GM12878 (cell line): ENCODE data around the gene EFHD2. TPM values are rescaled to one million over a fixed set of nuclear protein-coding genes. Genes with fewer than 3 reads are reported as not detected.

Experiments
- ATAC-seq: fragments of 200-7000 bp; cut with Tn5 transposase; 3 replicates; pipeline ENCODE4 v1.9.1; 2020; ENCODE audit warnings: mild to moderate bottlenecking, moderate library complexity
- BruUV-seq: library from RNA; stranded (reverse); fragments of 400-500 nt; replicated peaks from 2 replicates; lab custom pipeline; 2021; lab: Mats Ljungman, UMichigan
- CTCF ChIA-PET: fragments of 300-600 bp; sonication (Branson Sonifier 250); formaldehyde crosslinking; extraction: SDS; loops from one replicate; lab custom pipeline; 2021; ENCODE audit warnings: inconsistent platforms; lab: Yijun Ruan, JAX
- POLR2A ChIA-PET: fragments of 350-600 bp; formaldehyde crosslinking; extraction: SDS; loops from one replicate; lab custom pipeline; 2021; ENCODE audit warnings: inconsistent platforms; lab: Charles Lee
- RAD21 ChIA-PET: fragments of 300-600 bp; sonication (Branson Sonifier 250); formaldehyde crosslinking; loops from one replicate; lab custom pipeline; 2023; ENCODE audit warnings: antibody characterized with exemption; ENCODE audit not compliant: unreplicated experiment; lab: Charles Lee
- SMC1A ChIA-PET: fragments of 300-600 bp; sonication (Branson Sonifier 250); formaldehyde crosslinking; loops from one replicate; lab custom pipeline; 2023; ENCODE audit not compliant: unreplicated experiment, uncharacterized antibody; lab: Charles Lee
- DNase-seq: peaks from one replicate; pipeline ENCODE4 v3.0.0-alpha.2; 2011; ENCODE audit warnings: low read depth, low spot score
- FAIRE-seq: peaks from 3 replicates; lab custom pipeline; 2011; peaks lifted over from hg19 to GRCh38; lab: Jason Lieb, UNC
- H2AFZ ChIP-seq: 2 replicates; pipeline ENCODE4 v1.6.0; 2011; ENCODE audit warnings: low read depth, low read length, control low read depth; ENCODE audit not compliant: control insufficient read depth
- H3K27ac ChIP-seq: 2 replicates; pipeline ENCODE4 v1.5.1; 2011; ENCODE audit warnings: control low read depth; ENCODE audit not compliant: control insufficient read depth, insufficient read depth
- H3K27me3 ChIP-seq, 2 experiments: replicated peaks in 1 of 2; 2 replicates each; pipeline versions ENCODE4 v1.6.0 to v1.6.1; 2011; ENCODE audit warnings: low read length in 1 of 2; ENCODE audit not compliant: control insufficient read depth in 2 of 2, insufficient read depth in 2 of 2
- H3K36me3 ChIP-seq, 2 experiments: 2 replicates each; pipeline ENCODE4 v1.5.1; 2011; ENCODE audit warnings: low read length in 1 of 2; ENCODE audit not compliant: control insufficient read depth in 2 of 2, insufficient read depth in 2 of 2
- H3K4me1 ChIP-seq: 2 replicates; pipeline ENCODE4 v1.6.1; 2011; ENCODE audit warnings: mild to moderate bottlenecking, low read length, moderate library complexity, mixed read lengths; ENCODE audit not compliant: control insufficient read depth, insufficient read depth
- H3K4me2 ChIP-seq: 2 replicates; pipeline ENCODE4 v1.6.0; 2011; ENCODE audit warnings: control low read depth; ENCODE audit not compliant: control insufficient read depth, insufficient read depth
- H3K4me3 ChIP-seq: fragments of 200-600 bp; sonication (generic); 2 replicates; pipeline ENCODE4 v1.5.1; 2016
- H3K79me2 ChIP-seq: 2 replicates; pipeline ENCODE4 v1.6.0; 2011; ENCODE audit warnings: low read length; ENCODE audit not compliant: control insufficient read depth, insufficient read depth
- H3K9ac ChIP-seq: 2 replicates; pipeline ENCODE4 v1.8.0; 2011; ENCODE audit warnings: low read length, control low read depth, mixed read lengths; ENCODE audit not compliant: control insufficient read depth, insufficient read depth
- H3K9me3 ChIP-seq: replicated peaks from 3 replicates; pipeline ENCODE4 v1.5.1; 2011; ENCODE audit warnings: mild to moderate bottlenecking, low read length; ENCODE audit not compliant: control insufficient read depth, insufficient read depth
- H4K20me1 ChIP-seq: 2 replicates; pipeline ENCODE4 v1.6.0; 2011; ENCODE audit not compliant: control insufficient read depth, insufficient read depth
- ATF7 ChIP-seq: fragments of 450-650 bp; IDR thresholded peaks from 2 replicates; pipeline ENCODE4 v1.6.1; 2016; ENCODE audit warnings: low read depth, mild to moderate bottlenecking
- BHLHE40 ChIP-seq, 2 experiments: fragments of 450-650 bp in 1 of 2; IDR thresholded peaks; 2 replicates each; pipeline ENCODE4 v1.6.1; 2011 to 2017; ENCODE audit warnings: low read depth in 2 of 2, borderline replicate concordance in 1 of 2, improper control_type of control experiment in 1 of 2, low read length in 1 of 2, mild to moderate bottlenecking in 1 of 2
- CHD1 ChIP-seq: IDR thresholded peaks from 2 replicates; pipeline ENCODE4 v1.6.1; 2012; ENCODE audit warnings: low read depth, low read length, improper control_type of control experiment
- EED ChIP-seq: sonication (generic); IDR thresholded peaks from 2 replicates; pipeline ENCODE4 v1.6.1; 2016; ENCODE audit warnings: antibody characterized with exemption, low read depth
- ESRRA ChIP-seq: IDR thresholded peaks from 2 replicates; pipeline ENCODE4 v1.6.1; 2012; ENCODE audit warnings: mild to moderate bottlenecking, low read length, improper control_type of control experiment
- ETV6 ChIP-seq, 2 experiments: fragments of 450-650 bp in 1 of 2; IDR thresholded peaks in 1 of 2; conservative IDR thresholded peaks in 1 of 2; 2 replicates each; pipeline ENCODE4 v1.6.1; 2014; ENCODE audit warnings: antibody characterized with exemption in 1 of 2, borderline replicate concordance in 1 of 2, low read depth in 1 of 2, mild to moderate bottlenecking in 1 of 2, moderate library complexity in 1 of 2
- IKZF1 ChIP-seq: fragments of 450-650 bp; conservative IDR thresholded peaks from 2 replicates; pipeline ENCODE4 v1.6.1; 2017; ENCODE audit warnings: antibody characterized with exemption, mild to moderate bottlenecking
- MTA2 ChIP-seq: fragments of 450-650 bp; IDR thresholded peaks from 2 replicates; pipeline ENCODE4 v1.6.1; 2016; ENCODE audit warnings: low read depth, mild to moderate bottlenecking, moderate library complexity
- NFXL1 ChIP-seq: fragments of 450-650 bp; IDR thresholded peaks from 2 replicates; pipeline ENCODE4 v1.6.1; 2017; ENCODE audit warnings: antibody characterized with exemption, mild to moderate bottlenecking, borderline replicate concordance
- NR2C1 ChIP-seq: fragments of 450-650 bp; IDR thresholded peaks from 2 replicates; pipeline ENCODE4 v1.6.1; 2017; ENCODE audit warnings: antibody characterized with exemption, mild to moderate bottlenecking, moderate library complexity
- POLR2A ChIP-seq: IDR thresholded peaks from 2 replicates; pipeline ENCODE4 v1.6.1; 2011; ENCODE audit warnings: low read depth, mild to moderate bottlenecking, low read length
- SIX5 ChIP-seq: IDR thresholded peaks from 2 replicates; pipeline ENCODE4 v1.6.1; 2011; ENCODE audit warnings: mild to moderate bottlenecking, low read depth, low read length, moderate library complexity; ENCODE audit not compliant: severe bottlenecking
- SPI1 ChIP-seq: IDR thresholded peaks from 2 replicates; pipeline ENCODE4 v1.6.1; 2011; ENCODE audit warnings: low read depth, mild to moderate bottlenecking, low read length, moderate library complexity, borderline replicate concordance; ENCODE audit not compliant: insufficient read depth
- TAF1 ChIP-seq: IDR thresholded peaks from 2 replicates; pipeline ENCODE4 v1.6.1; 2011; ENCODE audit warnings: mild to moderate bottlenecking, low read depth, low read length, borderline replicate concordance
- ZNF217 ChIP-seq: fragments of 450-650 bp; IDR thresholded peaks from 2 replicates; pipeline ENCODE4 v1.6.1; 2017; ENCODE audit warnings: antibody characterized with exemption, mild to moderate bottlenecking
- ZNF274 ChIP-seq: IDR thresholded peaks from one replicate; pipeline ENCODE4 v1.8.0; 2011; ENCODE audit not compliant: insufficient read length, insufficient read depth
- ZZZ3 ChIP-seq: IDR thresholded peaks from 2 replicates; pipeline ENCODE4 v1.6.1; 2011; ENCODE audit warnings: low read depth; ENCODE audit not compliant: control insufficient read depth, insufficient read length
- WGBS: methylation state at CpG from one replicate; pipeline ENCODE4 v1.1.6; 2016; ENCODE audit warnings: low lambda C conversion rate; ENCODE audit not compliant: insufficient replicate concordance, insufficient coverage; ENCODE audit errors: missing lambda C conversion rate; 5-methylcytosine and 5-hydroxymethylcytosine counted together
- in situ Hi-C: fragments of 300-500 bp; cut with MboI; formaldehyde crosslinking; loops from 9 replicates; pipeline ENCODE4 v1.14.3; 2018; ENCODE audit warnings: mixed read lengths
- intact Hi-C: fragments of 100-400 bp; cut with micrococcal nuclease; formaldehyde crosslinking; loops from one replicate; pipeline ENCODE4 v1.14.2; 2022; ENCODE audit not compliant: unreplicated experiment
- polyA plus RNA-seq, 11 experiments: library from polyadenylated mRNA; depleted of rRNA in 4 of 11; unstranded in 6 of 11; stranded (reverse) in 5 of 11; fragments of >200 nt; fragmentation: Nextera tagmentation in 4 of 11; fragmentation: Illumina TruSeq in 1 of 11; extraction: Ambion mirVana in 4 of 11; extraction: Trizol in 1 of 11; gene quantifications; 1 replicate in 1 of 11; 2 replicates in 10 of 11; pipeline versions ENCODE4 v1.2.1 to v1.2.3, GENCODE V29; 2011 to 2016; ENCODE audit warnings: inconsistent platforms in 2 of 11, missing spikeins in 2 of 11, low read depth in 1 of 11
- total RNA-seq, 4 experiments: library from RNA; depleted of rRNA in 3 of 4; stranded (reverse); fragments of >200 nt in 3 of 4; fragmentation: Illumina TruSeq in 1 of 4; extraction: Trizol in 1 of 4; gene quantifications; 2 replicates each; pipeline versions ENCODE4 v1.2.1 to v1.2.3, GENCODE V29; 2013 to 2021
- TF ChIP-seq, protein P1 (sequence below): IDR thresholded peaks from 2 replicates; pipeline ENCODE4 v1.6.1; 2012; ENCODE audit warnings: low read depth, low read length, improper control_type of control experiment
- TF ChIP-seq, protein P2 (sequence below): fragments of 150-350 bp; IDR thresholded peaks from 2 replicates; pipeline ENCODE4 v1.6.1; 2014; ENCODE audit warnings: mild to moderate bottlenecking, low read depth, low read length
- TF ChIP-seq, protein P3 (sequence below): IDR thresholded peaks from 2 replicates; pipeline ENCODE4 v1.6.1; 2011; ENCODE audit warnings: low read depth, mild to moderate bottlenecking, low read length, moderate library complexity, borderline replicate concordance; ENCODE audit errors: extremely low read depth

EFHD2 gene
- total and polyA plus RNA-seq, 10 of the 15 experiments (the other 5 are each of a cell fraction or from before 2014, with no cell fraction given) = 4.0 to 114 (median 66.1) TPM

DNA sequence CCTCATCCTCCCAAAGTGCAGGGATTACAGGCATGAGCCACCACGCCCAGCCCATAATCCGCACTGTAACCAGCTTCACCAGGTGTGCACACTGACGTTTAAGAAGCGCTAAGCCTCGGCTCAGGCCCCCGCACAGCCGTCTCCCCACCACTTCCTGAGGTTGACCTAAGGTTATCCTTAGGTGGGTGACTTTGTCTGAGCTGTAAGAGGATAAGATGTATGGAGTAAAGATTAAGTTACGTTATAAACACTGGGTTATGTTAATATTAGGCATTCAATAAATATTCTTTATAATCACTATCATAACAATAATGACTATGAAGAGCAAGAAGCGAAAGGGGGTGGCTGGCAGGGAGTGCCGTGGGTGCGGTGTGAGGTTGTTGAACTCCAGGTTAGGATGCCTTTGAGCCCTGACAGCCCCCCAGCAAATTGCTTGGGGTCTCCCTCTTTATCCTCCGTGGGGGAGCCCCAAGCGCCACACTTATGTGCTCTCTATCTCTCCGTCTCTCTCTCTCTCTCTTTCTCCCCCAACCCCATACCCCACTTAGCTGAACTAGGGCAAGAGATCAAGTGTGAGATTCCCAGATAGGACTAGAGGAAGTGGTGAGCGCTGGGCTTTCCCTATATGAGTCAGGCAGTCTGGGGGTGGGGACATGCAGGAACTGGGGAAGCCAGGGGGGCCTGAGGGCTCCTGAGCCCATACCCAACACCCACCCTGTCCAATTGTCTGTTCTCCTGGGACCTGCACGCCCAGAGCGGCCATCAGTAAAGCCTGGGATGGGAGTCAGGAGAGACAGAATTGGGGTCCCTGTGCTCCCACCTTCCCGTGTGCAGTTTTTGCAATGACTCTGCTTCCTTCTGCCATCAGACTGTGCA is 7.6 kb downstream of the EFHD2 start:
- RAD21 ChIA-PET = interaction anchor here (0.8 to 1.2 kb wide), 3 partner anchors 15 to 261 kb away, joined by 3 to 5 read pairs (median 3); no protein-coding TSS in a partner anchor
- POLR2A ChIA-PET = interaction anchor here (0.6 to 1.2 kb wide), 5 partner anchors 11 to 1218 kb away, joined by 3 to 7 read pairs (median 3); no protein-coding TSS in a partner anchor
- H3K27ac ChIP-seq = peak overlapping the region; percentile 91
- DNase-seq = no peak
- no peaks in the 10 kb centered on the region for H3K9me3 ChIP-seq
- H4K20me1 ChIP-seq = no peaks in the 10 kb centered on the region; the same call in 1 of the 2 replicates
- SMC1A ChIA-PET = interaction anchor here (1.0 to 4.3 kb wide), 3 partner anchors 12 to 97 kb away, joined by 3 to 19 read pairs (median 3); no protein-coding TSS in a partner anchor
- peak; percentile 60 for ATAC-seq
- in situ Hi-C loops (no loop called here), intact Hi-C loops (loop anchor here (5.0 kb wide), 1 partner anchor 95 kb away; no protein-coding TSS in a partner anchor)
- peaks cover 2 to 4% of the 10 kb centered on the region in 2 experiments; a peak in 3 of 4 replicates for H3K36me3 ChIP-seq
- peak overlapping the region; percentile 58 for H3K4me3 ChIP-seq
- peaks cover 70% of the 10 kb centered on the region for H3K79me2 ChIP-seq
- H3K4me2 ChIP-seq = peak overlapping the region; percentile 90
- WGBS = 9% methylated on average over 18 of the region's 18 CpGs
- no peaks in the 10 kb centered on the region for H3K27me3 ChIP-seq
- no peak overlapping the region; the same call in 1 of the 2 replicates for H3K9ac ChIP-seq
- no TSS peak for BruUV-seq
- H3K4me1 ChIP-seq = peaks cover 48% of the 10 kb centered on the region
- CTCF ChIA-PET = interaction anchor here (0.9 to 2.7 kb wide), 5 partner anchors 10 to 156 kb away, joined by 4 to 14 read pairs (median 4); no protein-coding TSS in a partner anchor
- peak; percentile 89 for FAIRE-seq
- H2AFZ ChIP-seq = no peak overlapping the region
- no peak for TF ChIP-seq NR2C1
- TF ChIP-seq BHLHE40 (IDR thresholded peaks at IDR 0.05; ENCODE audit: borderline replicate concordance in 1 of 2, low read depth in 2 of 2, low read length in 1 of 2) = 0 out of 4 replicates have a peak, but pooled peaks of 1 of the 2 experiments have one; percentile 13
- TF ChIP-seq, protein P1, sequence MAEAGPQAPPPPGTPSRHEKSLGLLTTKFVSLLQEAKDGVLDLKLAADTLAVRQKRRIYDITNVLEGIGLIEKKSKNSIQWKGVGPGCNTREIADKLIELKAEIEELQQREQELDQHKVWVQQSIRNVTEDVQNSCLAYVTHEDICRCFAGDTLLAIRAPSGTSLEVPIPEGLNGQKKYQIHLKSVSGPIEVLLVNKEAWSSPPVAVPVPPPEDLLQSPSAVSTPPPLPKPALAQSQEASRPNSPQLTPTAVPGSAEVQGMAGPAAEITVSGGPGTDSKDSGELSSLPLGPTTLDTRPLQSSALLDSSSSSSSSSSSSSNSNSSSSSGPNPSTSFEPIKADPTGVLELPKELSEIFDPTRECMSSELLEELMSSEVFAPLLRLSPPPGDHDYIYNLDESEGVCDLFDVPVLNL = no peak
- no peak for TF ChIP-seq TAF1
- no peak for TF ChIP-seq SIX5
- no peak for TF ChIP-seq CHD1
- TF ChIP-seq, protein P2, sequence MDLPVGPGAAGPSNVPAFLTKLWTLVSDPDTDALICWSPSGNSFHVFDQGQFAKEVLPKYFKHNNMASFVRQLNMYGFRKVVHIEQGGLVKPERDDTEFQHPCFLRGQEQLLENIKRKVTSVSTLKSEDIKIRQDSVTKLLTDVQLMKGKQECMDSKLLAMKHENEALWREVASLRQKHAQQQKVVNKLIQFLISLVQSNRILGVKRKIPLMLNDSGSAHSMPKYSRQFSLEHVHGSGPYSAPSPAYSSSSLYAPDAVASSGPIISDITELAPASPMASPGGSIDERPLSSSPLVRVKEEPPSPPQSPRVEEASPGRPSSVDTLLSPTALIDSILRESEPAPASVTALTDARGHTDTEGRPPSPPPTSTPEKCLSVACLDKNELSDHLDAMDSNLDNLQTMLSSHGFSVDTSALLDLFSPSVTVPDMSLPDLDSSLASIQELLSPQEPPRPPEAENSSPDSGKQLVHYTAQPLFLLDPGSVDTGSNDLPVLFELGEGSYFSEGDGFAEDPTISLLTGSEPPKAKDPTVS = no peak
- peak; percentile 96 for TF ChIP-seq IKZF1
- TF ChIP-seq ZNF274 = no peak
- TF ChIP-seq NFXL1 = no peak
- TF ChIP-seq ZNF217 = no peak
- TF ChIP-seq ZZZ3 = no peak
- TF ChIP-seq ESRRA = no peak
- TF ChIP-seq MTA2 = 0 out of 2 replicates have a peak, but pooled peaks have one; percentile 47
- TF ChIP-seq, protein P3, sequence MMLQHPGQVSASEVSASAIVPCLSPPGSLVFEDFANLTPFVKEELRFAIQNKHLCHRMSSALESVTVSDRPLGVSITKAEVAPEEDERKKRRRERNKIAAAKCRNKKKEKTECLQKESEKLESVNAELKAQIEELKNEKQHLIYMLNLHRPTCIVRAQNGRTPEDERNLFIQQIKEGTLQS = no peak
- peak; percentile 87 for TF ChIP-seq SPI1
- no peak for TF ChIP-seq ATF7
- TF ChIP-seq EED = peak; percentile 96
- peak in 1 of 2 experiments; percentile 93; a peak in 2 of 4 replicates for TF ChIP-seq ETV6 (conservative IDR thresholded peaks at IDR 0.05 in 1 of 2, IDR thresholded peaks at IDR 0.05 in 1 of 2; ENCODE audit: borderline replicate concordance in 1 of 2, low read depth in 1 of 2)
- no peak for TF ChIP-seq POLR2A
